Astrocyte of the hippocampus (primary cell): ENCODE measurements around the gene RPRD1B.

ENCODE experiments used
- DNase-seq: peaks from one replicate; pipeline ENCODE4 v3.0.0; 2011; ENCODE audit warnings: low read depth, low spot score

The RPRD1B gene

DNA sequence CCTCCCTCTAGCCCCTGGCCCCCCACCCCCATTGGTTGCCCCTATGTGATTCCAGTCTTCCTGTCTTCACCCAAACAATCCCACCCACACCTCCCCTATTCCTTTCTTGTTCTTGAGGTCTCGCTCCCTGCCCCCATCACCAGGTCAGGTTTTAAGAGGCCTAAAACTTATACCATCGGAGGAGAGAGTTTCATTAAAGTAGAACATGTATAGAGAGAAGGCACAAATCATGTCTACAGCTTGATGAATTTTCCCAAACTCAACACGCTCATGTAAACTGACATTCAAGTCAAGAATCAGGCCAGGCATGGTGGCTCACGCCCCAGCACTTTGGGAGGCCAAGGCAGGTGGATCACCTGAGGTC is 87.1 kb downstream of the RPRD1B start:
- DNase-seq: no peak

DNA sequence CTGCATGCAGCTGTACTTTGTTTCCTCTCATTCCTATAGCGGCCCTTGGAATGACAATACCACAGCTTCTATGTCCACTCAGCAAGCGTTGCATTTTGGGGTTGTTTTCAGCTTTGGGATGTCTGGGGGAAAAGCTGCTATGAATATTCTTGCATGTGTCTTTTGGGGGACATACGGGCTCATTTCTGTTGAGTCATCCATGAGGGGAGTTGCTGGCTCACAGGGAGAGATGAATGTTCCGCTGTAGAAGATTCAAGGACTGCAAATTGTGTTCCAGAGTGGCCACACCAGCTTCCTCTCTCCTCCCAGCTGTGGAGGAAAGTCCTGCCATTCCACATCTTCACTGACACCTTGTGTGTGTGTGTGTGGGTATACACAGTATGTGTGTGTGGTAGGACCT is 88.2 kb downstream of the RPRD1B start:
- DNase-seq: no peak

DNA sequence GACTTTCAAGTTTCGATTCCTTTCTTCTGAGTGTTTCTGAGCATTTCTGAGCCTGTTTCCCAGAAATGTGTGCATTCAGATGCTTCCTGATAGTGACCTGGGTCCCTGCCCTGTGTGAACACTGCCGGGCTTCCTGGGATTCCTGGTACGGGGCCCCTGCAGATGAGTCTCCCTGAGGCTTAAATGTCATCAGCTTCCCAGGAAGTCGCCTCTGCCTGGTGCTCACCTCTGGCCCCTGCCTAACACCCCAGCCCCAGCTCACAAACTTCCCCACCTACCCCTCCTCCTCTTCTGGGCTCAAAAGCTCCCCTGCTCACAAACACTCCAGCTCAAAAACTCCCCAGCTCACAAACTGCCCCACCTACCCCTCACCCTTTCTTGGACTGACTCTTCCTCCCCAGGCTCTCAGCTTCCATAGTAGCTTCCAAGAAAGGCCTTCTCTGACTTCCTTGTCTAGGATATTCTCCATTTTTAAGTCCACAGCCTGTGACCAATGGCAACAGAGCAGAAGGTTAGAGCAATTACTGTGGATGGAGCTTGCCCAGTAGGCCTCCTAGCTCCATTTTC is 89.6 kb downstream of the RPRD1B start:
- DNase-seq: peak; percentile 65

DNA sequence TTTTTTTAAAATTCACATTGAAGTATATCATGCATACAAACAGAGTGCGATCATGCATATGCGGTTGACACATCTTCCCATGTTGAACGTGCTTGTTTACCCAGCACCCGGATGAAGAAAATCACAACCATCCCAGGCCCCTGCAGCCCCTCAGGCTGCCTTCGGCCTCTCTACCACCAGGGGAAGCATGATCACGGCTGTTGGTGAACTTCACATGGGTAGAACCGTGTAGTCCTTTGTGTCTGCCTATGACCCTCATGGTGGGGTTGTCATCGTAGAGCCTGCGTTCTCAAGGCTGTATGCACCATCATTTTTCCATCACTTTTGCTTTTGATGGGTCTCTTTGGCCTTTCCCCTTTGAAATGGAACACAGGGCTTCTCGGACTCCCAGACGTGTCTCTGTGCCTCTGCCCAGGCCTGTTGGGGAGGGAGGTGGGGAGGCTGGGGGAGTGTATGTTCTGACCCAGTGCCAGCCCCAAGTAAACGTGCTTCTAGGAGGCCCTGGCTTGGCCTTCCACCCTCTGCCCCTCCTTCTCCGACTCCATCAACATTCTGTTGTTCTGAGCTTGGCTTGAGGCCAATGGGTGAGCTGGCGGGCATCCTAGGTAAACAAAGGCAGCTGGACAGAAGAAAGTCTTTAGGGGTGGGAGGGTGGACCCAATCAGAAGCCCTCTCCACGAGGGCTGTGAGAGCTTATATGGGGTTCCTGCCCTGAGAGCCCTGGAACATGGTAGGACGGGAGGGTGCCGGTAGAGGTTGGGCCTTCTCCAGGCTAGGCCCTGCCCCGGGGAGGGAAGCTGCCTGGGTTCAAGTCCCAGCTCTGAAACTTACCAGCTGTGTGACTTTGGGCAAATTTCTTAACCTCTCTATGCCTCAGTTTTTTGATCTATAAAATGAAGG is 91.9 kb downstream of the RPRD1B start:
- peak; percentile 91 for DNase-seq

DNA sequence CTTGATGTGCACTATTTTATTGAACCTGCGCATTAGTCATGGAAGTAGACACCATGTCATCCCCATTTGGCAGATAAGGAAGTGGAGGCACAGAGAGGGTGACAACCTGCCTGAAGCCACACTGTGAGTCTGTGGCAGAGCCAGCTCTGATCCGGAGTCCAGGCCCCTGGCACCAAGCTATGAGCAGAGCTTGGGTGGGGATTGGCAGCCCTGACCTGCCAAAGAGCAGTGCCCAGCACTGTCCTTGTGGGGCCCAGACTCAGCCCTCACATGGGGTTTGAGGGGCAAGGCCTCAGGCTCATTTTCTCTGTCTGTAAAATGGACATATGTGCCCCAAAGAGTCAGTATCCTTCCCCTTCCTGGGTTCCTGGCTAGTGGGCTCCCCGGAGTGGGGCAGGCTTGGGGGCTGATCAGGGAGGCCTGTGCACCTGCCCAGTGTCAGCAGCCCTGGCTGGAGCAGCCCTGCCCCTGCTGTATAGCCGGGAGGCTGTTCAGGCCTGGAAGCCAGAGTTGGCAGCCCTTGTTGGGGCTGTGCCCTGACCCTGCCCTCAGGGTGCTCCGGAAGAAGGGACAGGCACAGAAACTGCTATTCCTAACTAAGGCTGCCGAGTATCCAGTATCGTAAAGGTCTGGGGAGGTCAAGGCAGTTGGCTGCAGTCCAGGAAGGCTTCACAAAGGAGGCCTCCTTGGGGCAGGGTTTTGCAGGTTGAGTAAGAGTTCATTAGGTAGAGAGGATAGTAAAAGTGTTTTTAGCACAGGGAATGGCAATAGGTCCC is 92.8 kb downstream of the RPRD1B start:
- no peak for DNase-seq

DNA sequence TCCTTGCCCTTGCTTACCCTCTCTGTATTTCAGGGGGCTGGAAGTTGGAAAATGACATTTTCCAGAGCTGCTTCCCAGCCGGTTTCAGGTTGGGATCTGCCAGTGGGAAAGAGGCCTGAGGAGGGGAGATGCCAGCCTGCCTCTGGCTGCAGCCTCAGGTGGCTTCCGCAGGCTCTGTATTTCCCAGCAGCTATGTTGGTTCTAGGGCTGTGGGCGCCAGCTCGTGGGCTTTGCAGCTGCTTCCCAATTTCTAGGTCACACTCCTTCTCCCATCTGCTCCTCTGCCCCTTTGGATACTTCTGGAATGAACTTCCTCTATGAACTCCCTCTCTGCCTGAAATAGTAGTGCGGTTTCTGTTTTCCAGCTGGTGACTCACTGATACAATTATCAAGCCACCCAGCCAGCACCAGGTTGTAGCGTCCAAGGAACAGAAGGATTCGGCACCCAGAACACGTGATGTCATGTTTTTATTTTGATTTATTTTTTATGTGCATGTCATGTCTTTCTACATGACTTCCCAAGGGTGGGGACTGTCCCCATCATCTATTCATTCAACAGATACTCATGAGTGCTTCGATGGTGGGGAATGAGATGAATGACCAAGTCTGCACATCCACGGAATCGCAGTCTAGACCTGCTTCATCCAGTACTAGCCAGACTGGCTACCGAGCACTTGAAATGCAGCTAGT is 93.5 kb downstream of the RPRD1B start:
- peak; percentile 83 for DNase-seq

DNA sequence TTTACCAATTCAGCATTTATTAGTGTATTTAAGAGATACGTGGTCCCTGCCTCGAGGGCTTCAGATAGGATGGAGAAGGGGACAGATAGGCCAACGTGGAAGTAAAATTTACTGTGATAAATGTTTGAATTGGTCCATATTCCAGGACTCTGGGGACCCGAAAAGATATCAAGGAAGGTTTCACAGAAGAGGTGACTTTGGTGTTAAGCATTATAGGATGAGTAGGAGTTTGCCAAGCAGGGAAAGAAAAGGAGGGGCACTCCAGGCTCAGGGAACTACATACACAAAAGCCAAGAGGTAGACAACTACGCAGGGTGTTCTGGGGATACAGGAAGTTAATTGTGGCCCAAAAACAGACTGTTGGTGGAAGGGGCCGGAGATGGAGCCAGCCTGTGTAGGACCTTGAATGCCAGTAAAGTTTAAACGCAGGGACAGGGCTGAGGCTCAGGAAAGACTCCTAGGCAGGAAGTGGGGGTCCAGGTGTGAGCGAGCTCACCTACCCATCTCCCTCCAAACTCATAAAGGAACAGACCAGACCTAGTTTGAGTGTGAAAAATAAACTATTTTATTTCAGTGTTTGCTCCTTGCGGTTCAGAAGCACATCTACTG is 94.5 kb downstream of the RPRD1B start:
- no peak for DNase-seq

DNA sequence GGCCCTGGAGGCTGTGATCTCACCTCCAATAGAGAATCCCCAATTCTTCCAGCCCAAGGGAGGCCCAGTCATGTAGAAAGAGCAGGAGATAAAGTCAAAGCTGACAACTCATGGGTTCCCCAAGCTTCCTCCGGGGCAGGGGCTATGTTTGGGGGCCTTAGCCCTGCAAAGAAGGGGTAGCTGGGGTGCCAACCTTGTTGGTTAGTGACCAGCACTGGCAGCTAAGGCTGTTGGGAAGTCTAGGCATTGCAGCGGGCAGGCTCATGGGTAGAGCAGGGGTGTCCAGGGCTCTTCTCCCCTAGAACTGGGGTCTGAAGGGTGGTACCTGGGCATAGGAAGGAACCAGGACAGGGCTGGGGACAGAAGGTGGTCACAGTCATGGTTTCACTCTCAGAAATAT is 95.1 kb downstream of the RPRD1B start:
- no peak for DNase-seq

DNA sequence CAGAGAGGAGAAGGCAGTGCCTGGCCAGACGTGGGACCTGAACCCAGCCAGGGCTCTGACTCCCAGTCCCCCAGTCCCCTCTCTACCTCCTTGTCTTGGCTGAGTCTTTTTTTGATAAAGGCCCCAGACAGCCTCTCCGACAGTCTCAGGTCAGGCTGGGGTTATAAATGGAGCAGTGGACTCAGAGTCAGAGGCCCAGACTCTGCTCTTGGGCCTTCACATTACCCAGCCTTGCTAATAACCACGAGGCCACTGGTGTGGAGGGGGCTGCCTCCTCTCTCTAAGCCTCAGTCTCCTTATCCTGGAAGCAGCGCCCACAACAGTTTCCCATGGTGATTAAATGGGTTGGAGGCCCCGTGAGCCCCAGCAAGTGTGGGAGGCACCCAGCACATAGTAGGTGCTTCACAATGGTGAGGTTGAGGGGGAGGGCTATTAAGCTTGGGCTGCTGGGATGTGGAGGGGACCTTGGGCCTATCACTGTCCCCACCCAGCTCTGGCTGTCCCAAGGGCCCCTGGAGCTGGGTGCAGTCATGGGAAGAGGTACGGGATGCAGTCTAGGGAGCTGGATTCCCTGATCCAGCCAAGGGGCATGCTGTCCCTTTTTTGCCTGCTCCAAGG is 95.8 kb downstream of the RPRD1B start:
- no peak for DNase-seq

DNA sequence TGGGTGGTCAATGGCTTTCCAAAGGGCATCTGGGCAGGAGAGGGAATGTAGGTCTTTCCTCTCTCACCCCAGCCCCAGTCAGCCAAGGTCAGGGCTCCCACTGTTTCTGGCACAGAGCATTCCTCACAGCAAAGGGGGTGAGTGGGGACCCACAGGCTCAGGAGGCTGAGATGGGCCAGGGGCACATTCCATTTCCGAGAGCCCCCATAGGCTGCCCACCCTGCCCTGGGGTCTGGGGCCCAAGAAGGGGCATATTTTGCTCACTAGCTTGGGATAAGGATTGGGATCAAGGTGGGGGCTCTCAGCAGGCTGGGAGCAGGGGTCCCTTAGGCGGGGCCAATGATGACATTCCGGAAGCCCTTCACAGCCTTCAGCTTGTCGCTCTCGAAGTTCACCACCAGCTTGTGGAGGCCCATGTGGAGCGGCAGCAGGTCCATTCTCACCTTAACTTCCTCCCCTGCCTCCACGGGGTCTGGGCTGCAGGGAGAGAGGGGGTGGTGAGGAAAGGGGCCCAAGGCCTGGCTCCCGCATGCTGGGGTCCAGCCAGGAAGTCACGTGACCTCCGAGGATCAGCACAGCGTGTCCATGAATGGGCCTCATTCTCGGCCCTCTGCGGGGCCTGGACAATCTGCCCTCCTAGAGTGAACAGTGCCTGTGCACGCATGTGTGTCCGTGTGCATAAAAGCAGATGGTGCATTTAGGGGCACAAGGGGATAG is 96.5 kb downstream of the RPRD1B start:
- no peak for DNase-seq

DNA sequence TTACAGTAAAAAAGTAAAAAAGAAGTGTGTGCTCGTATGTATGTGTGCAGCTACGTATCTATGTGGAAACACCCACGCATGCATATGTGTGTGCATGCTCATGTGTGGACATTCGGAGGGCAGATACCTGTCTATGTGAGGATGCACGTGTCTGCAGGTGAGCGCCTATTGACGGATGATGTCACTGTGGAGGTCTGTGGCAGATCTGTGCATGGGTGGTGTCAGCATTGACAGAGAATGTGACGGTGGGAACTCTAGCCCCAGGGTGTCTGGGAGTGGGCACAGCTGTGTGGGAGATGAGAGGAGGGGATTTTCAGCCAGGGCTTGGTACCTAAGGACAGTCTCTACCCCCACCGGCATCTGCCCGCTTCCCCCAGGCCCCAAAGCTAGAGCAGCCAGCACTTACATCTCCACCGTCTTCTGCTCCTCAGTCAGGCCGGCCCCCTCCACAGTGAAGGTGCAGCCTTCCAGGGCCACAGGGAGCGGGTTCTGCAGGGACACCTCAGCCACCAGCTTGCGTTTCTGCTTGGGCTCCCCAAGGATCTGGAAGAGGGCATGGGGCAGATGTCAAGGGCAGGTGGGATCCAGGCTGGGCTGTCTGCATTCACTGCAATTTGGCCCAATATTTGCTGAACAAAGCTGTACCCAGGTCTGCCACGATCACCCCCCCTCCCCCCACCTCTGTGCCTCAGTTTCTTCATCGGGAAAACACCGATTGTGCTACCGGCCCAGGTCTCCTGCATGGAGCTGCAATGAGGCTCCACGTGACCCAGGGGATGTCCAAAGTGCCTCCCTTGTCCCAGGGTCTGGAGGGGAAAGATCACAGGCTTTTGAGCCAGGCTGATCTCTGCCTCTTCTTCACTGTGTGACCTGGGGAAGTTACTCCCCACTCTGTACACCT is 97.4 kb downstream of the RPRD1B start:
- DNase-seq: no peak

DNA sequence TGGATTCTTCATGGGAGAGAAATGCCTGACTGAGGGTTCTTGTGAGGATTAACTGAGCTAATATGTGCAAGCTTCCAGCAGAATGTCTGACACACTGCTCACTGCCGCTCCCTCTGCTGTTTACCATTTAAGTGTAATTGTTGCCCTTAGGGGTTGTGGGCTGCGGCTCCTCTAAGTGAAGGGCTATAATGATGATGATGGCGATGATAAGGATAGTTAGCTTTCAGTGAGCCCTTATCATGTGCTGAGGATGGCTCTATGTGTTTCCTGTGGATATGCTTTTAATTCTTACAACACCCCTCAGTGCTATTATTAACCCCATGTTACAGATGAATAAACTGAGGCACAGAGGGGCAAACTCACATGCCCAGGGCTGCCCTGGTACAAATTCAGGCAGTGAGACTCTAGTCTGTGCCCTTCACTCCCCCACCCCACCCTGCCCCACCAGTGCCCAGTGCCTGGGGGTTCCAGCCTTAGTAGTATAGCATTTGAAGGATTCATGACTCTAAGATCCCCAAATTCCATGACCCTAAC is 98.1 kb downstream of the RPRD1B start:
- no peak for DNase-seq

DNA sequence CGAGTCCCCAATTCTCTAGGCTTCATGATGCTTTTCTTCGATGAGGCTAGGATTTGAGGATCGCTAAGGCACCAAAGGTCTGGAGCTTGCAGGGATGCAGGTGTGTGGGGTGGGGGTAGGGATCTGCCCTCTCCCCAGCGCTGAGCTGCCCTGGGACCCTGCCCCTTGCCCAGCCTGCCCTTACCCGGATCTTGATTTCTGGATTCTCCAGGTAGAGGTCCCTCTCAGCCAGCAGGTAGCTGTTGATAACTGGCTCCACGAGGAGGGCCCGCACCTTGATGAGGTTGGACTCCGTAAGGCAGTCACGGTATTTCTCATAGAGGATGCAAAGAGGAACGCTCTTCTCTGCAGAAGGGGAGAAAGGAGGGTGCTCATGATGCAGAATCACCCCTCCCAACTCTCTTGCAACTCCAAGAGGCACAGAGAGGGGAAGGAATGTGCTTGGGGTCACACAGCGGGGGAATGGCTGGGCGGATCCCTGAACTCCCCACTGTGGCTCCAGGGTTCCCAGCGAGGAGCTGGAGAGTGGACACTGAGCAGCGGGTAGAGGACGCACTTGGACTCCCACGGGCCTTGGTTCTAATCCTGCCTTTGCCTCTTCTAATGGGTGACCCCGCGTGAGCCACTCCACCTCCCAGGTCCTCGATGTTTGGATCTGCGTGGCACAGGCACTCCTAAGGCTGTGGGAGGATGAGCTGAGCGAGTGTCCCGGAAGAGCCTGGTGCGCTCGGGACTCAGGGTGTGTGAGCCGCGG is 98.8 kb downstream of the RPRD1B start:
- no peak for DNase-seq

DNA sequence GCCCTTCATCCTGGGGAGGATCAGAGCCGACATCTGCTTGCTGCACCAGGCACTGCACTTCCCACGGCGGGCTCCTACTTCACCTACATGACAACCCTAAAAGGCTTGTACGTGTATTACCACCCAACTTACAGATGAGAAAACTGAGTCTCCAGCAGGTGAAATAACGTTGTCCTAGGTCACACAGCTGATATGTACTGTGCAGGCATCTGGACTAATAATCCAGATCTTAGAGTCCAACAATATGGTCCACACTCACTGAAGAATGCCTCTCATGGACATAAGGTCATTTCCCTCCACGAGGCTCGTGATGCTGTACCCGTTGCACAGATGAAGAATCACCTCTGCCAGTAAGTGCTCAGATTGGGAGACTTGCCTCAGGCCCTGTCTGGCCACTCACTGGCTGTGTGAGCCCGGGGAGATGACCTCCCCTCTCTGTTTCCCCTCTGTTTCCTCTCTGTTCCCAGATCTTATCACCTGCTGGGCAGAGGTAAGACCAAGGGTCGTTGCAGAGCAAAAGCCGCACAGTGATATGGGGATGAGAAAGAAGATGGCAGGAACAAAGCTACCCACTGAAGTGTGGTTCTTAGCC is 99.5 kb downstream of the RPRD1B start:
- DNase-seq: no peak

DNA sequence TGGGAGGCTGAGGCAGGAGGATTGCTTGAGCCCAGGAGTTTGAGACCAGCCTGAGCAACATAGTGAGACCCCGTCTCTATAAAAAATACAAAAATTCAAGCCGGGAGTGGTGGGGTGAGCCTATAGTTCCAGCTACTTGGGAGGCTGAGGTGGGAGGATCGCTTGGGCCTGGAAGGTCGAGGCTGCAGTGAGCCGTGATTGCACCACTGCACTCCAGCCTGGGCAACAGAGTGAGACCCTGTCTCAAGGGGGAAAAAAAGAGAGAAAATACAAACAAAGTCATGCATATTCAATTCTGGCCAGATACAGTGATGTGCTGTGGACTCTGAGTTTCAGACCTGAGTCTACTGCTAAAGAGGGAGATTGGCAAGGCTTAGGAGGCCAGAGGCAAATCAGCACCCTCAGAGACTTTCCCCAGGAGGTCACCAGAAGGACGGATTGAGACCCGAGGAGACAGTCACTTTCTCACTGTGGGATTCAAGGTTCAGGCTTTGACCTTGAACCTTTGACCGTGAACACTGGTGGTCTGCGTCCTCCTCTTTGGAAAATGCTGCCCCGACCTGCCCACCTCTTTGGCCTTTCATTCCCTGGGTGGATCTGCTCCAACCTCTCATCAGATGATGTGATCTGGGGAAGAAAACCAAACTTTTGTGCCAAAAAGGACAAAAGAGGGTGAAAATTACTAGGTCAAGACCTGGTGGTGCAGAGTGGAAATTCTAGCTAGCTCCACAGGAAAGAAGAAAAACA is 100.3 kb downstream of the RPRD1B start:
- DNase-seq: no peak

DNA sequence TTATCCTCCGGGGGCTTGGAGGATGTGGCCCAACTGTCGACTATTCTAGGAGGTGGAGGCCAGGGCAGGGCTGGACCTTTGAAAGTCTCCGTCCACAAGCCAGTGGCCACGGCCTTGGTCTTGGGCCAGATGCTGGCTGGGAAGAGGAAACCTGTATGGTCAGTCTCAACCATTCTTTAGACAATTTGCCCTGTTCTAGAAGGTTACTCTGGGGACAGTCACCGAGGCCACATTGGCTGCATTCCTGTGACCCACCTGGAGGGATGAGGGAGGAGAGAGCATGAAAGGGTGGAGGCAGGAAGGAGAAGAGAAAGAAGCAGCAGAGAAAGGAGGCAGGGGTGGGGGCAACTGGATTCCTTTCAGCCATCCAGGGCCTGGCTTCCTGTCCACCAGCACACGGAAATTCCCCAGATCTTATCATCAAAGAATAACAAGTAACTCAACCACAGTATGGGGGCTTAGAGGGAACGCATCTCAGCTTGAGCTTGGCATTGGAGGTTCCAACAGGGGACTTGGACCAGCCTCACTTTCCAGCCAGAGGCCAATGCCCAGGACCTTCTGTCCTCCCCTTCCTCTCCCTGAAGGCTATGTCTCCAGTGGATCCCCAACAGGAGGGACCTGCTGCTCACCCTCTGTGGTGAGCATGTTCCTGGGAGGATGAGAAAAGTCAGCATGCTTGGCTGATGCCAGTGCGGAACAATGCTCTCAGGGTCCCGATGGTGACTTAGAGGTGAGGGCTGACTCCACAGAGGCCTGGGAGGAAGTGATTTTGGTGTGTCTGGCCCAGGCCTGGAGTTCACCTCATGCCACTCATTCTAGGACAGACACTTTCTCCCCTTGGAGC is 101.1 kb downstream of the RPRD1B start:
- peak; percentile 85 for DNase-seq
